Activated naive CD8-positive, alpha-beta T cell treated with anti-CD3 and anti-CD28 coated beads, Interleukin-2, amount 50 U/mL, for 24 hours (primary cell): ENCODE results near the gene RSPH1.
A peak's percentile ranks its signal among the peaks of the same experiment; 100 is the strongest.

Experiments used
- ATAC-seq: fragments of 150-1000 bp; cut with Tn5 transposase; one replicate; pipeline ENCODE4 v1.10.0; 2021
- DNase-seq: peaks from one replicate; pipeline ENCODE4 v3.0.0; 2021
- H3K27ac Mint-ChIP-seq: one replicate; pipeline ENCODE4 v1.8.0; 2021; ENCODE audit warnings: mild to moderate bottlenecking, mixed read lengths
- H3K27me3 Mint-ChIP-seq: one replicate; pipeline ENCODE4 v1.8.0; 2021; ENCODE audit warnings: mixed read lengths
- H3K36me3 Mint-ChIP-seq: one replicate; pipeline ENCODE4 v1.8.0; 2021; ENCODE audit warnings: low read depth, mixed read lengths
- H3K4me1 Mint-ChIP-seq: one replicate; pipeline ENCODE4 v1.8.0; 2021; ENCODE audit warnings: mixed read lengths
- H3K4me3 Mint-ChIP-seq: one replicate; pipeline ENCODE4 v1.8.0; 2021; ENCODE audit warnings: mild to moderate bottlenecking, moderate library complexity, mixed read lengths
- H3K9me3 Mint-ChIP-seq: one replicate; pipeline ENCODE4 v1.8.0; 2021; ENCODE audit warnings: mixed read lengths

Gene RSPH1

GRCh38 chr21:42453224-42453985 lies 42.6 kb downstream of the RSPH1 start:
- no peaks in the 10 kb centered on the region for H3K36me3 Mint-ChIP-seq
- DNase-seq (no peak), ATAC-seq (no peak)
- no peaks in the 10 kb centered on the region for H3K27me3 Mint-ChIP-seq
- no peak overlapping the region for H3K27ac Mint-ChIP-seq
- no peak overlapping the region for H3K4me3 Mint-ChIP-seq
- H3K4me1 Mint-ChIP-seq = peaks cover 50% of the 10 kb centered on the region
- no peaks in the 10 kb centered on the region for H3K9me3 Mint-ChIP-seq

- no peak overlapping the region for H3K27ac Mint-ChIP-seq
- peaks cover 57% of the 10 kb centered on the region for H3K4me1 Mint-ChIP-seq
- H3K36me3 Mint-ChIP-seq = peaks cover 7% of the 10 kb centered on the region
- no peak for DNase-seq
- H3K4me3 Mint-ChIP-seq = no peak overlapping the region
- no peaks in the 10 kb centered on the region for H3K9me3 Mint-ChIP-seq
- no peaks in the 10 kb centered on the region for H3K27me3 Mint-ChIP-seq
- no peak for ATAC-seq
These were observed 43.4 kb downstream of the RSPH1 start for GRCh38 chr21:42452401-42453223.

GRCh38 chr21:42451941-42452340 lies 44.1 kb downstream of the RSPH1 start:
- Mint-ChIP-seq H3K4me3 (no peak overlapping the region), H3K36me3 (peaks cover 12% of the 10 kb centered on the region), H3K9me3 (no peaks in the 10 kb centered on the region), H3K27me3 (no peaks in the 10 kb centered on the region), H3K4me1 (peaks cover 61% of the 10 kb centered on the region), H3K27ac (no peak overlapping the region)
- ATAC-seq (no peak), DNase-seq (no peak)

- DNase-seq (no peak), ATAC-seq (no peak)
- Mint-ChIP-seq H3K27ac (peak overlapping the region; percentile 11), H3K9me3 (no peaks in the 10 kb centered on the region), H3K4me3 (no peak overlapping the region), H3K36me3 (peaks cover 35% of the 10 kb centered on the region), H3K4me1 (peaks cover 66% of the 10 kb centered on the region), H3K27me3 (no peaks in the 10 kb centered on the region)
These were observed 47.3 kb downstream of the RSPH1 start for GRCh38 chr21:42448686-42449085.

- Mint-ChIP-seq H3K4me1 (peaks cover 63% of the 10 kb centered on the region), H3K4me3 (no peak overlapping the region), H3K36me3 (peaks cover 40% of the 10 kb centered on the region), H3K9me3 (no peaks in the 10 kb centered on the region), H3K27me3 (no peaks in the 10 kb centered on the region), H3K27ac (no peak overlapping the region)
- DNase-seq (no peak), ATAC-seq (no peak)
These were observed 48.3 kb downstream of the RSPH1 start for GRCh38 chr21:42447732-42448131.

- H3K4me1 Mint-ChIP-seq = peaks cover 68% of the 10 kb centered on the region
- H3K36me3 Mint-ChIP-seq = peaks cover 45% of the 10 kb centered on the region
- peak overlapping the region; percentile 44 for H3K27ac Mint-ChIP-seq
These were observed 48.8 kb downstream of the RSPH1 start for GRCh38 chr21:42447182-42447581.

GRCh38 chr21:42446531-42446930 lies 49.5 kb downstream of the RSPH1 start:
- H3K36me3 Mint-ChIP-seq = peaks cover 52% of the 10 kb centered on the region
- H3K4me3 Mint-ChIP-seq = no peak overlapping the region
- H3K9me3 Mint-ChIP-seq = no peaks in the 10 kb centered on the region
- ATAC-seq = peak; percentile 54
- H3K27me3 Mint-ChIP-seq = no peaks in the 10 kb centered on the region
- H3K27ac Mint-ChIP-seq = peak overlapping the region; percentile 44
- DNase-seq = no peak
- peaks cover 75% of the 10 kb centered on the region for H3K4me1 Mint-ChIP-seq

More at GRCh38 chr21:42447182-42447581, 48.8 kb downstream of the RSPH1 start:
- no peaks in the 10 kb centered on the region for H3K9me3 Mint-ChIP-seq
- no peaks in the 10 kb centered on the region for H3K27me3 Mint-ChIP-seq
- H3K4me3 Mint-ChIP-seq = no peak overlapping the region
- ATAC-seq = no peak
- no peak for DNase-seq

GRCh38 chr21:42445311-42445710 lies 50.7 kb downstream of the RSPH1 start:
- no peak for ATAC-seq
- Mint-ChIP-seq H3K27me3 (no peaks in the 10 kb centered on the region), H3K36me3 (peaks cover 61% of the 10 kb centered on the region), H3K9me3 (no peaks in the 10 kb centered on the region), H3K4me3 (no peak overlapping the region), H3K4me1 (peaks cover 82% of the 10 kb centered on the region), H3K27ac (no peak overlapping the region)
- DNase-seq = no peak

- peaks cover 82% of the 10 kb centered on the region for H3K4me1 Mint-ChIP-seq
- H3K36me3 Mint-ChIP-seq = peaks cover 67% of the 10 kb centered on the region
- no peak overlapping the region for H3K27ac Mint-ChIP-seq
These were observed 51.3 kb downstream of the RSPH1 start for GRCh38 chr21:42444745-42445059.

GRCh38 chr21:42443876-42444744 lies 51.9 kb downstream of the RSPH1 start:
- ATAC-seq (peak; percentile 31), DNase-seq (no peak)
- H3K4me3 Mint-ChIP-seq = no peak overlapping the region
- peaks cover 82% of the 10 kb centered on the region for H3K4me1 Mint-ChIP-seq
- peaks cover 4% of the 10 kb centered on the region for H3K27me3 Mint-ChIP-seq
- H3K27ac Mint-ChIP-seq = no peak overlapping the region
- H3K36me3 Mint-ChIP-seq = peaks cover 73% of the 10 kb centered on the region
- peaks cover 5% of the 10 kb centered on the region for H3K9me3 Mint-ChIP-seq

More at GRCh38 chr21:42444745-42445059, 51.3 kb downstream of the RSPH1 start:
- DNase-seq = no peak
- peaks cover 3% of the 10 kb centered on the region for H3K27me3 Mint-ChIP-seq
- no peak for ATAC-seq
- H3K4me3 Mint-ChIP-seq = no peak overlapping the region
- peaks cover 3% of the 10 kb centered on the region for H3K9me3 Mint-ChIP-seq

GRCh38 chr21:42443181-42443785 lies 52.7 kb downstream of the RSPH1 start:
- peaks cover 4% of the 10 kb centered on the region for H3K27me3 Mint-ChIP-seq
- no peak overlapping the region for H3K4me3 Mint-ChIP-seq
- peaks cover 78% of the 10 kb centered on the region for H3K36me3 Mint-ChIP-seq
- peaks cover 84% of the 10 kb centered on the region for H3K4me1 Mint-ChIP-seq
- ATAC-seq (no peak), DNase-seq (no peak)
- H3K9me3 Mint-ChIP-seq = peaks cover 5% of the 10 kb centered on the region
- no peak overlapping the region for H3K27ac Mint-ChIP-seq

- H3K36me3 Mint-ChIP-seq = peaks cover 79% of the 10 kb centered on the region
- H3K27me3 Mint-ChIP-seq = peaks cover 4% of the 10 kb centered on the region
- H3K9me3 Mint-ChIP-seq = peaks cover 5% of the 10 kb centered on the region
- DNase-seq (no peak), ATAC-seq (no peak)
- peak overlapping the region; percentile 66 for H3K27ac Mint-ChIP-seq
- H3K4me3 Mint-ChIP-seq = no peak overlapping the region
- H3K4me1 Mint-ChIP-seq = peaks cover 79% of the 10 kb centered on the region
These were observed 54.1 kb downstream of the RSPH1 start for GRCh38 chr21:42441963-42442362.

GRCh38 chr21:42440187-42440792 lies 55.7 kb downstream of the RSPH1 start:
- H3K9me3 Mint-ChIP-seq = peaks cover 9% of the 10 kb centered on the region
- peak overlapping the region; percentile 92 for H3K27ac Mint-ChIP-seq
- H3K27me3 Mint-ChIP-seq = peaks cover 4% of the 10 kb centered on the region
- H3K36me3 Mint-ChIP-seq = peaks cover 81% of the 10 kb centered on the region
- ATAC-seq (peak; percentile 81), DNase-seq (peak; percentile 67)
- peaks cover 72% of the 10 kb centered on the region for H3K4me1 Mint-ChIP-seq
- H3K4me3 Mint-ChIP-seq = peak overlapping the region; percentile 67
